GM19328 (cell line): ENCODE measurements around the gene MIEN1.
"Not testable (repeated sequence)": the region's sequence is repeated elsewhere in the genome, so short reads cannot be mapped to it uniquely, and the experiment has no call there.

Experiments
- ATAC-seq: cut with Tn5 transposase; IDR thresholded peaks from one replicate; pipeline ENCODE4 v1.9.1; 2021; ENCODE audit warnings: mild to moderate bottlenecking, moderate library complexity; ENCODE audit not compliant: unreplicated experiment

The MIEN1 gene

GRCh38 chr17:39701012-39701783, 29.1 kb downstream of the MIEN1 start:
- ATAC-seq: no peak

GRCh38 chr17:39700148-39700987, 30.0 kb downstream of the MIEN1 start:
- no peak for ATAC-seq

GRCh38 chr17:39699818-39700147, 30.5 kb downstream of the MIEN1 start, which contains the start of gene ERBB2:
Gene ERBB2 (plus strand): TSS chr17:39700064. CDS start chr17:39700239, 175 bp downstream.
- ATAC-seq: no peak

GRCh38 chr17:39699157-39699817, 31.0 kb downstream of the MIEN1 start:
- not testable (repeated sequence) for ATAC-seq

GRCh38 chr17:39697961-39698360, 32.4 kb downstream of the MIEN1 start:
- no peak for ATAC-seq

- ATAC-seq: no peak
Measured at GRCh38 chr17:39696731-39697130, 33.6 kb downstream of the MIEN1 start.

GRCh38 chr17:39695089-39695474, 35.2 kb downstream of the MIEN1 start:
- ATAC-seq: no peak

- ATAC-seq: no peak
Measured at GRCh38 chr17:39694593-39694992, 35.7 kb downstream of the MIEN1 start.

GRCh38 chr17:39688945-39689344, 41.4 kb downstream of the MIEN1 start:
- no peak for ATAC-seq

GRCh38 chr17:39688475-39688835, 41.9 kb downstream of the MIEN1 start:
- no peak for ATAC-seq

- ATAC-seq: peak; percentile 84
Measured at GRCh38 chr17:39687546-39688474, 42.5 kb downstream of the MIEN1 start, which contains the start of gene PGAP3. Gene PGAP3 (minus strand): TSS chr17:39688057. CDS start chr17:39688014, 43 bp downstream.

- ATAC-seq: no peak
Measured at GRCh38 chr17:39687101-39687545, 43.2 kb downstream of the MIEN1 start.

GRCh38 chr17:39684369-39685192, 45.8 kb downstream of the MIEN1 start:
- no peak for ATAC-seq

GRCh38 chr17:39683295-39683939, 46.9 kb downstream of the MIEN1 start:
- ATAC-seq: no peak

GRCh38 chr17:39679521-39680192, 50.7 kb downstream of the MIEN1 start:
- no peak for ATAC-seq
